Neural progenitor cell (in vitro differentiated cells): Measurements from ENCODE around the gene ULK4.

Source experiments
- EZH2 ChIP-seq: fragments of 200-600 bp; sonication (generic); IDR thresholded peaks from 2 replicates; pipeline ENCODE4 v1.6.1; 2017; ENCODE audit warnings: antibody characterized with exemption, mild to moderate bottlenecking, moderate library complexity
- TF ChIP-seq, protein P1 (sequence below): fragments of 200-600 bp; sonication (generic); IDR thresholded peaks from 2 replicates; pipeline ENCODE4 v1.5.1; 2017; ENCODE audit warnings: antibody characterized with exemption, mild to moderate bottlenecking

DNA sequence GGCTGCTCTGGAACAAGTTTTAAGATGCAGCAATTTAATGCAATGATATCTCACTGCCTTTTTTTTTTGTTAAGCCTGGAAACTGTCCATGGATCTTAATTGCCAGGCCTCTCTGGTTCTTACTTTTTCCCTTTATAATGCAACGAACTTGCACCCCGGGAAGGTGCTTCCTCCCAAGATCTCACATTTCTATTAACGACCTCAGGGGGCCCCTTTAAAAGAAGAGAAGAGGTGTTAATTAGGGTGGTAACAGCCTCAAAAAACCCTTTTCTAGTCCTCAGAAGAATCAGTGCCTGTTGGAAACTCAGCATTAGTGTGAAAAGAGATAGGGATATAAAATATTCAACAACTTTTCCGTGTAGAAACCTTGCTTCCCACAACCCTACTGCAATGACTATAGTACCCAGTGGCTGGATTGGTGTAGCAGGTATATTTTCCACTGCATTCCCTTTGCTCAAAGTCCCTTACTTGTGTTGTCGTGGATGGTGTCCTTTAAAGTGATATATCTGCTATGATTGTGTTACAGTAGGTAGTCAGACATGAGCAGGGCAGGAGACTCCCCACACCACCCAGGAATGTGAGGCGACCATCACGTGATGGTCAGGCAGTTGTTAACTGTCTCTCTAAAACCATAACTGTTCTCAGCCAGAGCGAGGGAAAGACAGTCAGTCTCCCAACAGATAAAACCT, 640.8 kb downstream of the ULK4 start:
- no peak for TF ChIP-seq EZH2
- TF ChIP-seq, protein P1, sequence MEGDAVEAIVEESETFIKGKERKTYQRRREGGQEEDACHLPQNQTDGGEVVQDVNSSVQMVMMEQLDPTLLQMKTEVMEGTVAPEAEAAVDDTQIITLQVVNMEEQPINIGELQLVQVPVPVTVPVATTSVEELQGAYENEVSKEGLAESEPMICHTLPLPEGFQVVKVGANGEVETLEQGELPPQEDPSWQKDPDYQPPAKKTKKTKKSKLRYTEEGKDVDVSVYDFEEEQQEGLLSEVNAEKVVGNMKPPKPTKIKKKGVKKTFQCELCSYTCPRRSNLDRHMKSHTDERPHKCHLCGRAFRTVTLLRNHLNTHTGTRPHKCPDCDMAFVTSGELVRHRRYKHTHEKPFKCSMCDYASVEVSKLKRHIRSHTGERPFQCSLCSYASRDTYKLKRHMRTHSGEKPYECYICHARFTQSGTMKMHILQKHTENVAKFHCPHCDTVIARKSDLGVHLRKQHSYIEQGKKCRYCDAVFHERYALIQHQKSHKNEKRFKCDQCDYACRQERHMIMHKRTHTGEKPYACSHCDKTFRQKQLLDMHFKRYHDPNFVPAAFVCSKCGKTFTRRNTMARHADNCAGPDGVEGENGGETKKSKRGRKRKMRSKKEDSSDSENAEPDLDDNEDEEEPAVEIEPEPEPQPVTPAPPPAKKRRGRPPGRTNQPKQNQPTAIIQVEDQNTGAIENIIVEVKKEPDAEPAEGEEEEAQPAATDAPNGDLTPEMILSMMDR: no peak
